Stimulated activated CD4-positive, alpha-beta T cell treated with anti-CD3 and anti-CD28 coated beads, Interleukin-2, amount 100 ng/mL, for 4 hours (primary cell): ENCODE measurements around the gene IER5L.

ENCODE experiments used
- DNase-seq: peaks from one replicate; pipeline ENCODE4 v3.0.0-alpha.2; 2020; ENCODE audit warnings: low read depth

IER5L gene

GRCh38 chr9:129160712-129161533 is 17.1 kb downstream of the IER5L start:
- DNase-seq = no peak

- no peak for DNase-seq
These were observed 21.9 kb downstream of the IER5L start for GRCh38 chr9:129156163-129156562.

- no peak for DNase-seq
These were observed 23.1 kb downstream of the IER5L start for GRCh38 chr9:129154866-129155477.

GRCh38 chr9:129151469-129151868 is 26.6 kb downstream of the IER5L start:
- DNase-seq = no peak

- no peak for DNase-seq
These were observed 27.3 kb downstream of the IER5L start for GRCh38 chr9:129150672-129151211.

GRCh38 chr9:129150122-129150521 is 27.9 kb downstream of the IER5L start:
- no peak for DNase-seq

GRCh38 chr9:129149442-129149841 is 28.6 kb downstream of the IER5L start:
- no peak for DNase-seq

- no peak for DNase-seq
These were observed 29.4 kb downstream of the IER5L start for GRCh38 chr9:129148463-129149204.

- no peak for DNase-seq
These were observed 31.6 kb downstream of the IER5L start for GRCh38 chr9:129146441-129146941.

GRCh38 chr9:129145841-129146292 is 32.2 kb downstream of the IER5L start:
- DNase-seq = no peak

GRCh38 chr9:129145316-129145715 is 32.7 kb downstream of the IER5L start:
- no peak for DNase-seq

GRCh38 chr9:129143031-129143927 is 34.8 kb downstream of the IER5L start:
- DNase-seq = peak; percentile 60

- DNase-seq = no peak
These were observed 35.7 kb downstream of the IER5L start for GRCh38 chr9:129142138-129142935.

GRCh38 chr9:129141066-129142041 is 36.7 kb downstream of the IER5L start:
- DNase-seq = no peak

GRCh38 chr9:129140397-129141065 is 37.5 kb downstream of the IER5L start:
- DNase-seq = no peak

GRCh38 chr9:129139993-129140396 is 38.1 kb downstream of the IER5L start:
- peak; percentile 78 for DNase-seq

GRCh38 chr9:129139233-129139992 is 38.6 kb downstream of the IER5L start:
- DNase-seq = peak; percentile 66
